ENCODE data around the gene PSMB4.

DNA sequence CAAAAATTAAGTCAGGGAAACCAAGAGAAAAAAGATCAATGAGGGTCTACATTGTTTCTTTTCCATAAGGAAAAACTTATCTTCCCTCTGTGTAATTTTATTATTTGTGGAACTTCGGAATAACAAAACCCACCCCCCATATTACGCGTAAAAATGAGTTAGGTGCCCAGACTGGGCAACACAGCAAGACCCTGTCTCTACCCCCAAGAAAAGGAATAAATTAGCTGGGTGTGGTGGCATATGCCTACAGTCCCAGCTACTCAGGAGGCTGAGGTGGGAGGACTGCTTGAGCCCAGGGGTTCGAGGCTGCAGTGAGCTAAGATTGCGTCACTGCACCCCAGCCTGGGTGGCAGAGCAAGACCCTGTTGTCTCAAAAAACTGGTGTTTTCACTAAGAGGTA is 20.4 kb downstream of the PSMB4 start:
- TF ChIP-seq, protein P1, sequence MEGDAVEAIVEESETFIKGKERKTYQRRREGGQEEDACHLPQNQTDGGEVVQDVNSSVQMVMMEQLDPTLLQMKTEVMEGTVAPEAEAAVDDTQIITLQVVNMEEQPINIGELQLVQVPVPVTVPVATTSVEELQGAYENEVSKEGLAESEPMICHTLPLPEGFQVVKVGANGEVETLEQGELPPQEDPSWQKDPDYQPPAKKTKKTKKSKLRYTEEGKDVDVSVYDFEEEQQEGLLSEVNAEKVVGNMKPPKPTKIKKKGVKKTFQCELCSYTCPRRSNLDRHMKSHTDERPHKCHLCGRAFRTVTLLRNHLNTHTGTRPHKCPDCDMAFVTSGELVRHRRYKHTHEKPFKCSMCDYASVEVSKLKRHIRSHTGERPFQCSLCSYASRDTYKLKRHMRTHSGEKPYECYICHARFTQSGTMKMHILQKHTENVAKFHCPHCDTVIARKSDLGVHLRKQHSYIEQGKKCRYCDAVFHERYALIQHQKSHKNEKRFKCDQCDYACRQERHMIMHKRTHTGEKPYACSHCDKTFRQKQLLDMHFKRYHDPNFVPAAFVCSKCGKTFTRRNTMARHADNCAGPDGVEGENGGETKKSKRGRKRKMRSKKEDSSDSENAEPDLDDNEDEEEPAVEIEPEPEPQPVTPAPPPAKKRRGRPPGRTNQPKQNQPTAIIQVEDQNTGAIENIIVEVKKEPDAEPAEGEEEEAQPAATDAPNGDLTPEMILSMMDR (optimal IDR thresholded peaks at IDR 0.05 in 1 of 3, IDR thresholded peaks at IDR 0.05 in 1 of 3, conservative IDR thresholded peaks at IDR 0.05 in 1 of 3; ENCODE audit: extremely low read depth in 1 of 3, insufficient read depth in 2 of 3, low read length in 3 of 3): no peak
- no peak for TF ChIP-seq EZH2 (IDR thresholded peaks at IDR 0.05; ENCODE audit: low read length)

All from keratinocyte (primary cell).